ENCODE measurements around the gene AOX1. TPM values are rescaled to one million over a fixed set of nuclear protein-coding genes. Genes with fewer than 3 reads are reported as not detected.

The AOX1 gene
- total and polyA plus RNA-seq, 10 of the 15 experiments (the other 5 are each of a cell fraction or from before 2014, with no cell fraction given) = 0.03 to 0.56 (median 0.19) TPM; not detected in 6

DNA sequence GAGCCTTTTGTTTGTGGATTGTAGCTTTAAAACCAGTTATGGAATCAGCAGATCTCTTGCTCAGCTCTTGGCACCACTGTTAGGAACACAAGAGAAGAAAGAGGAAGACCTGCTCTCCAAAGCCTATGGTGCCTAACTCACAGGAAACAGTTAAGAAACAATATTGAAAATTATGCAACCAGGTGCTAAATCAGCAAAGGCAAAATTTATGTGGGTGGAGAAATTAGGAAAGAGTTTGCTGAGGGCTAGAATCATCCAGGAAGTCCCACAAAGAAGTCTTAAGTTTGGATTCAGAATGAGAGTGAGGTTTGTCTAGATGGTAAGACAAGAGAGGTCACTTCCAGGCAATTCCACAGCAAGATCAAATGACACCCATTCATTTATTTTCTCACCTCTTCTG lies 49.4 kb downstream of the AOX1 start (continued):
- no peak for TF ChIP-seq ATF3 (IDR thresholded peaks at IDR 0.05; ENCODE audit: borderline replicate concordance, extremely low read depth, low read depth, low read length)
- no peak for TF ChIP-seq SIN3A (IDR thresholded peaks at IDR 0.05; ENCODE audit: low read depth, low read length)
- TF ChIP-seq RBBP5 (conservative IDR thresholded peaks at IDR 0.05) = no peak
- no peak for TF ChIP-seq FOXM1 (IDR thresholded peaks at IDR 0.05; ENCODE audit: low read depth, low read length)
- TF ChIP-seq IRF4 (IDR thresholded peaks at IDR 0.05; ENCODE audit: low read depth, low read length) = no peak
- no peak for TF ChIP-seq IKZF2 (IDR thresholded peaks at IDR 0.05)
- TF ChIP-seq WRNIP1 (IDR thresholded peaks at IDR 0.05; ENCODE audit: borderline replicate concordance, low read depth, low read length) = no peak
- TF ChIP-seq CHD4 (IDR thresholded peaks at IDR 0.05) = no peak
- no peak for TF ChIP-seq FOS (IDR thresholded peaks at IDR 0.05; ENCODE audit: borderline replicate concordance, extremely low read depth, insufficient read length)
- TF ChIP-seq, protein P1, sequence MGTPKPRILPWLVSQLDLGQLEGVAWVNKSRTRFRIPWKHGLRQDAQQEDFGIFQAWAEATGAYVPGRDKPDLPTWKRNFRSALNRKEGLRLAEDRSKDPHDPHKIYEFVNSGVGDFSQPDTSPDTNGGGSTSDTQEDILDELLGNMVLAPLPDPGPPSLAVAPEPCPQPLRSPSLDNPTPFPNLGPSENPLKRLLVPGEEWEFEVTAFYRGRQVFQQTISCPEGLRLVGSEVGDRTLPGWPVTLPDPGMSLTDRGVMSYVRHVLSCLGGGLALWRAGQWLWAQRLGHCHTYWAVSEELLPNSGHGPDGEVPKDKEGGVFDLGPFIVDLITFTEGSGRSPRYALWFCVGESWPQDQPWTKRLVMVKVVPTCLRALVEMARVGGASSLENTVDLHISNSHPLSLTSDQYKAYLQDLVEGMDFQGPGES (IDR thresholded peaks at IDR 0.05) = no peak
- no peak for TF ChIP-seq MXI1 (IDR thresholded peaks at IDR 0.05; ENCODE audit: low read depth, low read length)
- TF ChIP-seq, protein P2, sequence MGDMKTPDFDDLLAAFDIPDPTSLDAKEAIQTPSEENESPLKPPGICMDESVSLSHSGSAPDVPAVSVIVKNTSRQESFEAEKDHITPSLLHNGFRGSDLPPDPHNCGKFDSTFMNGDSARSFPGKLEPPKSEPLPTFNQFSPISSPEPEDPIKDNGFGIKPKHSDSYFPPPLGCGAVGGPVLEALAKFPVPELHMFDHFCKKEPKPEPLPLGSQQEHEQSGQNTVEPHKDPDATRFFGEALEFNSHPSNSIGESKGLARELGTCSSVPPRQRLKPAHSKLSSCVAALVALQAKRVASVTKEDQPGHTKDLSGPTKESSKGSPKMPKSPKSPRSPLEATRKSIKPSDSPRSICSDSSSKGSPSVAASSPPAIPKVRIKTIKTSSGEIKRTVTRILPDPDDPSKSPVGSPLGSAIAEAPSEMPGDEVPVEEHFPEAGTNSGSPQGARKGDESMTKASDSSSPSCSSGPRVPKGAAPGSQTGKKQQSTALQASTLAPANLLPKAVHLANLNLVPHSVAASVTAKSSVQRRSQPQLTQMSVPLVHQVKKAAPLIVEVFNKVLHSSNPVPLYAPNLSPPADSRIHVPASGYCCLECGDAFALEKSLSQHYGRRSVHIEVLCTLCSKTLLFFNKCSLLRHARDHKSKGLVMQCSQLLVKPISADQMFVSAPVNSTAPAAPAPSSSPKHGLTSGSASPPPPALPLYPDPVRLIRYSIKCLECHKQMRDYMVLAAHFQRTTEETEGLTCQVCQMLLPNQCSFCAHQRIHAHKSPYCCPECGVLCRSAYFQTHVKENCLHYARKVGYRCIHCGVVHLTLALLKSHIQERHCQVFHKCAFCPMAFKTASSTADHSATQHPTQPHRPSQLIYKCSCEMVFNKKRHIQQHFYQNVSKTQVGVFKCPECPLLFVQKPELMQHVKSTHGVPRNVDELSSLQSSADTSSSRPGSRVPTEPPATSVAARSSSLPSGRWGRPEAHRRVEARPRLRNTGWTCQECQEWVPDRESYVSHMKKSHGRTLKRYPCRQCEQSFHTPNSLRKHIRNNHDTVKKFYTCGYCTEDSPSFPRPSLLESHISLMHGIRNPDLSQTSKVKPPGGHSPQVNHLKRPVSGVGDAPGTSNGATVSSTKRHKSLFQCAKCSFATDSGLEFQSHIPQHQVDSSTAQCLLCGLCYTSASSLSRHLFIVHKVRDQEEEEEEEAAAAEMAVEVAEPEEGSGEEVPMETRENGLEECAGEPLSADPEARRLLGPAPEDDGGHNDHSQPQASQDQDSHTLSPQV (IDR thresholded peaks at IDR 0.05) = no peak
- no peak for TF ChIP-seq RELA (IDR thresholded peaks at IDR 0.05; ENCODE audit: borderline replicate concordance, partially characterized antibody)

Data from GM12878 (cell line).